NB4 (cell line): Measurements from ENCODE around the gene CPNE6.

Source experiments
- POLR2A ChIP-seq: IDR thresholded peaks from 2 replicates; pipeline ENCODE4 v1.6.1; 2011; ENCODE audit warnings: mild to moderate bottlenecking; ENCODE audit not compliant: insufficient read length; ENCODE audit errors: extremely low read depth
- TF ChIP-seq, protein P1 (sequence below): IDR thresholded peaks from one replicate; pipeline ENCODE4 v1.5.1; 2012; ENCODE audit warnings: low read depth, low read length
- TF ChIP-seq, protein P2 (sequence below): IDR thresholded peaks from 2 replicates; pipeline ENCODE4 v1.6.1; 2011; ENCODE audit warnings: low read depth, low read length

DNA sequence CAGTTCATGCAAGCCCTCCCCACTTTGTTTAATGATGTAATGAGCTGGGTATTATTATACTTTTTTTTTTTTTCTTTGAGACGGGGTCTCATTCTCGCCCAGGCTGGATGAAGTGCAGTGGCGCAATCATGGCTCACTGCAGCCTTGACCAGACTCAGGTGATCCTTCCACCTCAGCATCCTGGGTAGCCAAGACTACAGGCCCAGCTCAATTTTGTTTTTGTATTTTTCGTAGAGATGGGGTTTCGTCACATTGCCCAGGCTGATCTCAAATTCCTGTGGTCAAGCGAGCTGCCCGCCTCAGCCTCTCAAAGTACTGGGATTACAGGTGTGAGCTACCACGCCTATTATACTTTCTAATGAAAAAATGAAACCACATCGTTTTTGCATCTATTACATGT lies 38.7 kb downstream of the CPNE6 start:
- TF ChIP-seq POLR2A, result no peak
- TF ChIP-seq, protein P1, sequence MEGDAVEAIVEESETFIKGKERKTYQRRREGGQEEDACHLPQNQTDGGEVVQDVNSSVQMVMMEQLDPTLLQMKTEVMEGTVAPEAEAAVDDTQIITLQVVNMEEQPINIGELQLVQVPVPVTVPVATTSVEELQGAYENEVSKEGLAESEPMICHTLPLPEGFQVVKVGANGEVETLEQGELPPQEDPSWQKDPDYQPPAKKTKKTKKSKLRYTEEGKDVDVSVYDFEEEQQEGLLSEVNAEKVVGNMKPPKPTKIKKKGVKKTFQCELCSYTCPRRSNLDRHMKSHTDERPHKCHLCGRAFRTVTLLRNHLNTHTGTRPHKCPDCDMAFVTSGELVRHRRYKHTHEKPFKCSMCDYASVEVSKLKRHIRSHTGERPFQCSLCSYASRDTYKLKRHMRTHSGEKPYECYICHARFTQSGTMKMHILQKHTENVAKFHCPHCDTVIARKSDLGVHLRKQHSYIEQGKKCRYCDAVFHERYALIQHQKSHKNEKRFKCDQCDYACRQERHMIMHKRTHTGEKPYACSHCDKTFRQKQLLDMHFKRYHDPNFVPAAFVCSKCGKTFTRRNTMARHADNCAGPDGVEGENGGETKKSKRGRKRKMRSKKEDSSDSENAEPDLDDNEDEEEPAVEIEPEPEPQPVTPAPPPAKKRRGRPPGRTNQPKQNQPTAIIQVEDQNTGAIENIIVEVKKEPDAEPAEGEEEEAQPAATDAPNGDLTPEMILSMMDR, result no peak
- TF ChIP-seq, protein P2, sequence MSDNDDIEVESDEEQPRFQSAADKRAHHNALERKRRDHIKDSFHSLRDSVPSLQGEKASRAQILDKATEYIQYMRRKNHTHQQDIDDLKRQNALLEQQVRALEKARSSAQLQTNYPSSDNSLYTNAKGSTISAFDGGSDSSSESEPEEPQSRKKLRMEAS, result no peak
